ENCODE data around the gene PRELID1.
"Not testable (repeated sequence)": the region's sequence is repeated elsewhere in the genome, so short reads cannot be mapped to it uniquely, and the experiment has no call there.

The PRELID1 gene

GRCh38 chr5:177303121-177303924, at the start of gene PRELID1, which contains the start of gene RAB24:
PRELID1 (plus strand) TSS chr5:177303799; CDS start chr5:177303986, 187 bp downstream.
RAB24 (minus strand) TSS chr5:177303719; CDS start chr5:177303288, 431 bp downstream.
- peak; percentile 96 for DNase-seq

GRCh38 chr5:177256296-177256695, 47.3 kb upstream of the PRELID1 start:
- no peak for DNase-seq

- DNase-seq, result not testable (repeated sequence)
Observed at GRCh38 chr5:177258711-177259110, 44.9 kb upstream of the PRELID1 start.

GRCh38 chr5:177260961-177261360, 42.6 kb upstream of the PRELID1 start:
- no peak for DNase-seq

GRCh38 chr5:177261510-177261909, 42.1 kb upstream of the PRELID1 start:
- DNase-seq, result no peak

DNA sequence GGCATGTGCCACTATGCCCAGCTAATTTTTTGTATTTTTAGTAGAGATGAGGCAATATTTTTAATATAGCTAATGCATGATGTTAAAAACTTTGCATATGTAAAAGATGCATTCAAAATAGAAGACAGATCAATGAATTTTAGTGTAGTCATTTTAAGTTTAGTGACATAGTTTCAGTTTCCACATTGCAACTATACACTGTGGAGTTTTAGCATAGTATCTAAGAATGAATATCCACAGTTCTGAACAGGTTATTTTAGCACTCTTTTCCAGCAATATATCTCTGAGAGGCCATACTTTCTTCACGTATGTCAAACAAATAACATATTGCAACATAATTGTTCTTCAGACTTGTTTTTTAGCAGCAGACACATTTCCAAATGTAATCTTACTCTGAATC, 39.4 kb upstream of the PRELID1 start:
- no peak for DNase-seq

DNA sequence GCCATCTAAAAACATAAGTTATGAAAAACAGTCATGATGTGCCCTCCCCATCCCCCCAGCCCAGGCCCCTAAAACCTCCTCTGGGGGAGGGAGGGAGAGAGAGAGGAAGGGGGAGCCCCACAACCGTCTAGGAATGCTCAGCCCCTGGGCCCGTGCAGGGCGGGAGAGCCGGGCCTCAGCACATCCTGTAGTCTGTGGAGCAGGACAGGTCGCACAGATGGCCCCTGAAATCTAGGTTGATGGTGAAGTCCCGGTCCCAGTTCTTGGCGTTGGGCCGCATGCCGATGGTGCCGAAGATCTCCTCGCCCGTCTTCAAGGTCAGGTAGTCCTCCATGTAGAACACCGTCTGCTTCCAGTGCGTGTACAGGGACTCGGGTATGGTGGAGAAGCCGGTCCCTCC, 38.2 kb upstream of the PRELID1 start:
- DNase-seq, result no peak

DNA sequence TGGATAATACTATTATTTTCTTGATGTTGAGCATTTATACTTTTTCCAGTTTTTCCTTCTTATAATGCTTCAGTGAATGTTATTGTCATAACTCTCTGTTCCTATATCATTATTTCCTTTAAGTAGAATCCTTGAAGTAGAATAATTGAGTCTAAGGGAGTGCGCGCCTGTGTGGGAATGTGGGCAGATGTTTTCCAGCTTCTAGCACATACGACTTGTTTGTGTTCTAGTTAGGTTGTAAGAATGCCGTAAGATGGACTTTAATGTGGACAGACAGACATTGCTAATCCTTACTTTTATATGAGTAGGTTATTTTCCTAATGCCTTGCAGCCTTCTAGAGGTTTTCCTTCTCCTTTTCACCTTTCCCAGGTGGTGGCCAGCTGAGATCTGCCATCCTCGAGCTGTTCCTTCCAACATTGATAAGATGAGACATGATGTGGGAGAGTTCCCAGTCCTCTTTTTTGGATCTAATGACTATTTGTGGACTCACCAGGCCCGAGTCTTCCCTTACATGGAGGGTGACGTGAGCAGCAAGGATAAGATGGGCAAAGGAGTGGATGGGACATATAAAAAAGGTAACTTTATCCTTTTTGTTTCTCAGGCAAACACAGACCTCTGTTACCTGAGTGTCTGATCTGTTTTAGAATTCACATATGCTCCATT, 34.2 kb upstream of the PRELID1 start:
- DNase-seq, result no peak

DNA sequence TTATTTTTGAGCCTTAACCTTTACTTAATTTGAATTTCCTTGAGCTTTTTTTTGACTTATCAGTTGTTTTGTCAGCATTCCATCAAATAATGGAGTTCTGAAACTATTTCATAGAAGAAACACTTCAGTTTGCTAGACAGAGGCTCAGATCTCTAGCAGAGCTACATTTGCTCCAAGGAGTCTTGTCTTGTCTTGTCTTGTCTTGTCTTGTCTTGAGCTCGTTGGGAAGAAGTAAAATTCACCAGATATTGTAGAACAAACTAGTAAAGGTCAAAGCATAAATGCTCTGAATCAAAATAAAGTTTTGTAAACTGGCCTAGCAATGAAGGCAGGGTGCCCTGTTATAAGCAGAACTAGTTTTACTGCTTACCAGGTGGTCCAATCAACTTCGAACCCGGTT, 33.6 kb upstream of the PRELID1 start:
- no peak for DNase-seq

GRCh38 chr5:177270653-177271052, 32.9 kb upstream of the PRELID1 start:
- no peak for DNase-seq

- no peak for DNase-seq
Observed at GRCh38 chr5:177271113-177271512, 32.5 kb upstream of the PRELID1 start.

DNA sequence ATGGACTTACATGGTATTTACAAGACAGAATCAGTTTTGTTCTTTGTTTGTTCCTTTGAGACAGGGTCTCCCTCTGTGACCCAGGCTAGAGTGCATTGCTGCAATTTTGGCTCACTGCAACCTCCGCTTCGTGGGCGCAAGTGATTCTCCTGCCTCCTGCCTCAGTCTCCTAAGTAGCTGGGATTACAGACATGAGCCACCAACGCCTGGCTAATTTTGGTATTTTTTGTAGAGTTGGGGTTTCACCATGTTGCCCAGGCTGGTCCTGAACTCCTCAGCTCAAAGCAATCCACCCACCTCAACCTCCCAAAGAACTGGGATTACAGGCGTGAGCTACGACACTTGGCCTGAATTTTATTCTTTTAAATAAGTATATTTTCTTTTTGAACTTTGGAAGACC, 27.7 kb upstream of the PRELID1 start:
- no peak for DNase-seq

DNA sequence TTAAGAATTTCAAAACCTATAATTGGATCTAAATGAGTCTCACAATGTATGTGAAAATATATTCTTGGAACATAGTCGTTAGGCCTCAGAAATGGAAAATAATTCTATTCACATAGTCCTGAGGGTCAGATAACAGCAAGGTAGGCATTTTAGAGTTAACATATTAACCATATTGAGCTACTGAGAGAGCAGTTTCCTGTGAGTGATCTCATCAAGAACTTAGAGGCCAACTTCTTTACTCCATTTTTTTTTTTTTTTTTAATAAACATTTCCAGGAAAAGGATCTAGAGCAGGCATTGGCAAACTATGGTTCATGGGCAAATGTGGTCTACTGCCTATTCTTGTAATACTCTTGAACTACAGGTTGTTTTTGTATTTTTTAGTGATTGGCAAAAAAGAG, 26.7 kb upstream of the PRELID1 start:
- DNase-seq, result no peak

DNA sequence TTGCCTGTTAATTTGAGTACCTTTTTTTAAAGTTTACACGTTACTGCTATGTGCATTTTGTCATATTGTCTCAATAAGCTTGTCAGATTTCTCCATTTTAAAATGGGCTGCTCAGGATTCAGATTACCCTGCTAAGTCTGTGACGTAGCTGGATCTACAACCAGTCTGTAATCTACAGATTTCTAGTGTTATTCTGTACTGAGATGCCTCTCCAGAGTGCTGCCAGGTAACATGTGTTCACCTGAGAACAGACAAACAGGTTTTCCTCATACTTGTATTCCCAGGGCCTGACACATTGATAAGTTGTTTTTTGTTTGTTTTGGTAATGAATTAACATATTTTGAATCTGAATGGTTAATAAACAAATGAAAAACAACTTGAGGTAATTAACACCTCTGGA, 15.4 kb upstream of the PRELID1 start:
- no peak for DNase-seq

DNA sequence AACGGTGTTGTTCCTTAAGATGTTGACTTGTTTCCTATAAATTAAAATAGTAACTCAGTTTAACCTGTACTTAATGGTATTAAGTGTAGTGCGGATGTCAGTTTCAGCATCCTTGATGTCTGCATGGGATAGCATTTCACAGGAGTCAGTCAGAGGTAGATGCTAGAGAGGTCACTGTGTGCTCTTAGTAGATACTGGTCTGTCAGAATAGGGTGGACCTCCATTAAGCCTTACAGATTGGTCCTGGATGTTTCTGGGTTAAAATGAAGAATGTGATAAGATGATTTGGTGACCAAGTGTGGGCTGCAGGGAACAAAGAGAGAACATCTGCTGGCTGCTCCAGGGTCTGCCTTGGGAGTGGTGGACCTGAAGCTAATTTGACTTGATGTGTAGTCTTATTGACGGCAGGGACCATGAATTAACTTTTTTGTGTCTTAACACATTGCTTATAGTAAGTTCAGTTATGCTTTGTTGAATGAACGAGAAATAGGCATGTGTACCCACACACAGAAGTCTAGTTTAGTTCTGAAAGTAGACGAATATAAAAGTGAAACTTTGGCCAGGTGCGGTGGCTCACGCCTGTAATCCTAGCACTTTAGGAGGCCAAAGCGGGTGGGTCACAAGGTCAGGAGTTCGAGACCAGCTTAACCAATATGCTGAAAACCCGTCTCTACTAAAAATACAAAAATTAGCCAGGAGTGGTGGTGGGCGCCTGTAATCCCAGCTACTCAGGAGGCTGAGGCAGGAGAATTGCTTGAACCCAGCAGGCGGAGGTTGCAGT, 12.6 kb upstream of the PRELID1 start:
- DNase-seq, result no peak

DNA sequence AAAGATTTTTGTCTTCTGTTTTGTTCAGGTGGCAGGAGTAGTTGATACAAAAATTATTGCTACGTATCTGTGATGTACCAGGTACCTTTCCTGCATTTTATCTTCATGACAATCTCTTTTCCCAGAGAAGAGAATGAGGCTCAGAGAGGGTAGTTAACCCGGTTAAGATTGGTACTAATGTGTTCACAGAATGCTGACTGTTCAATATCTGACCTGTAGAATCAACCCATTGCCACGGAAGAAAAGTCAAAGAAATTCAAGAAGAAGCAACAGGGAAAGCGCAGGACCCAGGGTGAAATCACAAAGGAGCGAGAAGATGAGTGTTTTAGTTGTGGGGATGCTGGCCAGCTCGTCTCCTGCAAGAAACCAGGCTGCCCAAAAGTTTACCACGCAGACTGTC, 11.9 kb upstream of the PRELID1 start:
- no peak for DNase-seq

DNA sequence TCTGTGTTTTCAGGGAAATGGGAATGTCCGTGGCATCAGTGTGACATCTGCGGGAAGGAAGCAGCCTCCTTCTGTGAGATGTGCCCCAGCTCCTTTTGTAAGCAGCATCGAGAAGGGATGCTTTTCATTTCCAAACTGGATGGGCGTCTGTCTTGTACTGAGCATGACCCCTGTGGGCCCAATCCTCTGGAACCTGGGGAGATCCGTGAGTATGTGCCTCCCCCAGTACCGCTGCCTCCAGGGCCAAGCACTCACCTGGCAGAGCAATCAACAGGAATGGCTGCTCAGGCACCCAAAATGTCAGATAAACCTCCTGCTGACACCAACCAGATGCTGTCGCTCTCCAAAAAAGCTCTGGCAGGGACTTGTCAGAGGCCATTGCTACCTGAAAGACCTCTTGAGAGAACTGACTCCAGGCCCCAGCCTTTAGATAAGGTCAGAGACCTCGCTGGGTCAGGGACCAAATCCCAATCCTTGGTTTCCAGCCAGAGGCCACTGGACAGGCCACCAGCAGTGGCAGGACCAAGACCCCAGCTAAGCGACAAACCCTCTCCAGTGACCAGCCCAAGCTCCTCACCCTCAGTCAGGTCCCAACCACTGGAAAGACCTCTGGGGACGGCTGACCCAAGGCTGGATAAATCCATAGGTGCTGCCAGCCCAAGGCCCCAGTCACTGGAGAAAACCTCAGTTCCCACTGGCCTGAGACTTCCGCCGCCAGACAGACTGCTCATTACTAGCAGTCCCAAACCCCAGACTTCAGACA, 9.6 kb upstream of the PRELID1 start:
- no peak for DNase-seq

DNA sequence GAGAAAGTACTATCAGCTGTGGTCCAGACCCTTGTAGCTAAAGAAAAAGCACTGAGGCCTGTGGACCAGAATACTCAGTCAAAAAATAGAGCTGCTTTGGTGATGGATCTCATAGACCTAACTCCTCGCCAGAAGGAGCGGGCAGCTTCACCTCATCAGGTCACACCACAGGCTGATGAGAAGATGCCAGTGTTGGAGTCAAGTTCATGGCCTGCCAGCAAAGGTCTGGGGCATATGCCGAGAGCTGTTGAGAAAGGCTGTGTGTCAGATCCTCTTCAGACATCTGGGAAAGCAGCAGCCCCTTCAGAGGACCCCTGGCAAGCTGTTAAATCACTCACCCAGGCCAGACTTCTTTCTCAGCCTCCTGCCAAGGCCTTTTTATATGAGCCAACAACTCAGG, 9.0 kb upstream of the PRELID1 start:
- DNase-seq, result no peak

DNA sequence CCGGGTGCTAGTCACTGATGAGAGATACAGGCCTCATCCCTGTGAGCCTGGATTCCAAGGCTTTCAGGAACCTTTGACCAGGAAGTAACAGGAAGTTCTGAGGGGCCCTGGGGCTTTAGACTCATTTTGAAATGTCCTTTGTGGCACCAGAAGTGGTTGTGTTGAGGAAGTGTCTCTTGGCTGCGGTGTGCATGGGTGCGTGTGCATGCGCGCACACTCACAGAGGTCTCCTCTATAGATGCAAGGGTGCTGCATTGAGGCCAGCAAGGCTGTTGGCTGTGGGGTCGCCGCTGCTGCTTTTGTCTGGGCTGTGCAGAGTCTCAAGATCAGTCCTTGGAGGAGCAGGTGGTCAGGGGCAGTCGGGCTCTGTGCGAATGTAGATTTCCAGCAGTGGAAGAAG, 7.7 kb upstream of the PRELID1 start:
- DNase-seq, result no peak

DNA sequence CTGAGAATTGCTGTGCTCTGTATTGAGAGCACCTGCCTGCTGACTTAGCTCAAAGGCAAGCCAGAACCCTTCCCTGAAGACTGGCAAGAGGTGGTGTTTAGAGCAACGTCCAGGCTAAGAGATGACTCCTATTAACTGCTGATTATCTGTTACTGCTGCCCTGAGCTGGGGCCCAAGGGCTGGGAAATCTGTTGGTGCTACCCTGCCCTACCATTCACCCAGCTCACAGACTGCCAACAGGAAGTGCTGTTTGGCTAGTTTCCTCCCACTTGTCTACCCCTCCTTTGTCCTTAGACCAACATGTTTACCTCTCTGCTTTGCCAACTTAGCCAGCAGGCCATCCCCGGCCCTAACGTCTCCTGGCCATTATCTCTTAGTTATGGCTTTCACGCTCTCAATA, 7.0 kb upstream of the PRELID1 start:
- DNase-seq, result no peak

- DNase-seq, result no peak
Observed at GRCh38 chr5:177297922-177298321, 5.7 kb upstream of the PRELID1 start.

GRCh38 chr5:177299697-177300096, 3.9 kb upstream of the PRELID1 start:
- DNase-seq, result no peak
